Keratinocyte (primary cell): ENCODE results near the gene ME1. TPM values are rescaled to one million over a fixed set of nuclear protein-coding genes. Genes with fewer than 3 reads are reported as not detected.
A peak's percentile ranks its signal among the peaks of the same experiment; 100 is the strongest.

Experiments
- DNase-seq: peaks from one replicate; pipeline ENCODE4 v3.0.0-alpha.2; 2011; ENCODE audit warnings: low read depth, missing footprints, low spot score
- FAIRE-seq: peaks from 2 replicates; lab custom pipeline; 2011; peaks lifted over from hg19 to GRCh38; lab: Jason Lieb, UNC
- H2AFZ ChIP-seq: 2 replicates; pipeline ENCODE4 v1.6.0; 2012; ENCODE audit warnings: low read length, control low read depth, inconsistent platforms; ENCODE audit not compliant: control insufficient read depth
- H3K27ac ChIP-seq: 2 replicates; pipeline ENCODE4 v1.5.1; 2011; ENCODE audit warnings: low read length; ENCODE audit not compliant: control insufficient read depth, insufficient read depth
- H3K27me3 ChIP-seq: 3 replicates; pipeline ENCODE4 v1.6.0; 2011; ENCODE audit warnings: low read length; ENCODE audit not compliant: control insufficient read depth, insufficient read depth; ENCODE audit errors: extremely low read depth
- H3K36me3 ChIP-seq, 2 experiments: 2 replicates in 1 of 2; 3 replicates in 1 of 2; pipeline ENCODE4 v1.5.1; 2011; ENCODE audit warnings: low read length in 2 of 2, mild to moderate bottlenecking in 1 of 2; ENCODE audit not compliant: control insufficient read depth in 2 of 2, insufficient read depth in 2 of 2; ENCODE audit errors: extremely low read depth in 1 of 2
- H3K4me1 ChIP-seq: 3 replicates; pipeline ENCODE4 v1.5.1; 2011; ENCODE audit warnings: low read length; ENCODE audit not compliant: control insufficient read depth, insufficient read depth; ENCODE audit errors: extremely low read depth
- H3K4me2 ChIP-seq: 3 replicates; pipeline ENCODE4 v1.6.0; 2011; ENCODE audit warnings: low read depth, low read length; ENCODE audit not compliant: control insufficient read depth, insufficient read depth; ENCODE audit errors: extremely low read depth
- H3K4me3 ChIP-seq, 3 experiments: fragments of 200-600 bp in 1 of 3; sonication (generic) in 1 of 3; 2 replicates in 2 of 3; 3 replicates in 1 of 3; pipeline ENCODE4 v1.5.1; 2011 to 2016; ENCODE audit warnings: low read length in 3 of 3, mild to moderate bottlenecking in 3 of 3, control low read depth in 2 of 3, inconsistent platforms in 1 of 3, low read depth in 1 of 3, mixed read lengths in 1 of 3, mixed run types in 1 of 3, moderate library complexity in 1 of 3; ENCODE audit not compliant: control insufficient read depth in 2 of 3, insufficient read depth in 2 of 3; ENCODE audit errors: extremely low read depth in 1 of 3
- H3K79me2 ChIP-seq: 2 replicates; pipeline ENCODE4 v1.6.0; 2012; ENCODE audit warnings: low read length; ENCODE audit not compliant: control insufficient read depth, insufficient read depth
- H3K9ac ChIP-seq: 3 replicates; pipeline ENCODE4 v1.6.0; 2011; ENCODE audit warnings: low read length; ENCODE audit not compliant: control insufficient read depth, insufficient read depth; ENCODE audit errors: extremely low read depth
- H3K9me1 ChIP-seq: 3 replicates; pipeline ENCODE4 v1.6.0; 2011; ENCODE audit warnings: low read length; ENCODE audit not compliant: control insufficient read depth, insufficient read depth; ENCODE audit errors: extremely low read depth
- H3K9me3 ChIP-seq: 2 replicates; pipeline ENCODE4 v1.5.1; 2012; ENCODE audit warnings: low read depth, low read length; ENCODE audit not compliant: control insufficient read depth
- H4K20me1 ChIP-seq: 3 replicates; pipeline ENCODE4 v1.6.0; 2011; ENCODE audit warnings: low read length; ENCODE audit not compliant: control insufficient read depth, insufficient read depth; ENCODE audit errors: extremely low read depth
- EZH2 ChIP-seq: IDR thresholded peaks from one replicate; pipeline ENCODE4 v1.6.1; 2012; ENCODE audit warnings: inconsistent platforms, mild to moderate bottlenecking, low read length, moderate library complexity
- dilution Hi-C: fragments of 300-500 bp; cut with MboI; formaldehyde crosslinking; loops from one replicate; pipeline ENCODE4 v1.7.0; 2020; ENCODE audit warnings: low sequenced_read_pairs; ENCODE audit not compliant: extremely low pct_ligation_motif_present
- polyA plus RNA-seq, 5 experiments: library from polyadenylated mRNA; depleted of rRNA in 3 of 5; stranded (reverse) in 3 of 5; stranded (forward) in 1 of 5; unstranded in 1 of 5; fragments of >200 nt; gene quantifications; 1 replicate in 1 of 5; 2 replicates in 3 of 5; 3 replicates in 1 of 5; pipeline versions ENCODE4 v1.2.1 to v1.2.3, GENCODE V29; 2011 to 2012; ENCODE audit warnings: missing spikeins in 2 of 5, low read depth in 1 of 5, low replicate concordance in 1 of 5
- TF ChIP-seq, protein P1 (sequence below), 3 experiments: IDR thresholded peaks in 1 of 3; conservative IDR thresholded peaks in 1 of 3; optimal IDR thresholded peaks in 1 of 3; 2 replicates in 2 of 3; 3 replicates in 1 of 3; pipeline versions ENCODE3 to v1.5.1; 2011; ENCODE audit warnings: low read length in 3 of 3, mild to moderate bottlenecking in 3 of 3, moderate library complexity in 2 of 3, control low read depth in 1 of 3, inconsistent platforms in 1 of 3; ENCODE audit not compliant: insufficient read depth in 2 of 3; ENCODE audit errors: extremely low read depth in 1 of 3

The ME1 gene
- polyA plus RNA-seq, 1 donor (not counting 4 experiments of a cell fraction or from before 2014, with no cell fraction given): 27.7 TPM

DNA sequence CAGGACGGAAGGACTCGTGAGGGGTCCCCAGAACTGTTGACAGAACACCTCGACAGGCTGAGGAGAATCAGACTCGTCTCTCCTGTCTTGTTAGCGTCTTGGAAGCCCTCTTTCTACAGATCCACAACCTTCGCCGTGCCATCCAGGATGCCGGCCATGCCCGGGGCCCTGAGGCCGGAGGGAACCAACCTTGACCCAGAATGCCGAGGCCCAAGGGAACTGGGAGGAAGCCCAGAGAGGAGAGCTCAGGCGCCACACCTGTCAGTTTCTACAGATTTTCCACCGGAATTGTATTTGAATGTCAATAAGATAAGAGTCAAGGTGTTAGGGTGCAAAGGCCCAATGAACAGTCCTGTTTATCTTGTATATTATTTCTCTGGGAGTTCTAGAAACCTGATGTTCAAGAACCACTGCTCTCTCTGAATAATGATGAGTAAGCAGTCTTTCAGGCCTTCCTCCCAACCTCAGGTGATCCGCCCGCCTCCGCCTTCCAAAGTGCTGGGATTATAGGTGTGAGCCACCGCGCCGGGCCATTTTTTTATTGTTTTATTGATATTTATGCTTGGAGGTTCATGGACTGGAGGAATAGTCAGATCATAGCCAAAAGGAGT lies 799 bp upstream of the ME1 start:
- no peaks in the 10 kb centered on the region for H3K36me3 ChIP-seq
- no peak for DNase-seq
- no peaks in the 10 kb centered on the region for H3K27me3 ChIP-seq
- peaks cover 33% of the 10 kb centered on the region for H3K79me2 ChIP-seq
- dilution Hi-C loops: no loop called here
- H3K9me3 ChIP-seq: no peaks in the 10 kb centered on the region
- peaks cover 15% of the 10 kb centered on the region for H3K4me1 ChIP-seq
- no peaks in the 10 kb centered on the region for H4K20me1 ChIP-seq
- TF ChIP-seq, protein P1, sequence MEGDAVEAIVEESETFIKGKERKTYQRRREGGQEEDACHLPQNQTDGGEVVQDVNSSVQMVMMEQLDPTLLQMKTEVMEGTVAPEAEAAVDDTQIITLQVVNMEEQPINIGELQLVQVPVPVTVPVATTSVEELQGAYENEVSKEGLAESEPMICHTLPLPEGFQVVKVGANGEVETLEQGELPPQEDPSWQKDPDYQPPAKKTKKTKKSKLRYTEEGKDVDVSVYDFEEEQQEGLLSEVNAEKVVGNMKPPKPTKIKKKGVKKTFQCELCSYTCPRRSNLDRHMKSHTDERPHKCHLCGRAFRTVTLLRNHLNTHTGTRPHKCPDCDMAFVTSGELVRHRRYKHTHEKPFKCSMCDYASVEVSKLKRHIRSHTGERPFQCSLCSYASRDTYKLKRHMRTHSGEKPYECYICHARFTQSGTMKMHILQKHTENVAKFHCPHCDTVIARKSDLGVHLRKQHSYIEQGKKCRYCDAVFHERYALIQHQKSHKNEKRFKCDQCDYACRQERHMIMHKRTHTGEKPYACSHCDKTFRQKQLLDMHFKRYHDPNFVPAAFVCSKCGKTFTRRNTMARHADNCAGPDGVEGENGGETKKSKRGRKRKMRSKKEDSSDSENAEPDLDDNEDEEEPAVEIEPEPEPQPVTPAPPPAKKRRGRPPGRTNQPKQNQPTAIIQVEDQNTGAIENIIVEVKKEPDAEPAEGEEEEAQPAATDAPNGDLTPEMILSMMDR (optimal IDR thresholded peaks at IDR 0.05 in 1 of 3, IDR thresholded peaks at IDR 0.05 in 1 of 3, conservative IDR thresholded peaks at IDR 0.05 in 1 of 3; ENCODE audit: extremely low read depth in 1 of 3, insufficient read depth in 2 of 3, low read length in 3 of 3): no peak
- no peak for TF ChIP-seq EZH2
- peak; percentile 71 for FAIRE-seq
- H3K9me1 ChIP-seq: no peaks in the 10 kb centered on the region
- peak overlapping the region; percentile 62 for H3K4me2 ChIP-seq
- H2AFZ ChIP-seq: peak overlapping the region; percentile 55
- peak overlapping the region; percentile 61 to 82 (median 63) for H3K4me3 ChIP-seq
- H3K9ac ChIP-seq: peak overlapping the region; percentile 83
- peak overlapping the region; percentile 38 for H3K27ac ChIP-seq

DNA sequence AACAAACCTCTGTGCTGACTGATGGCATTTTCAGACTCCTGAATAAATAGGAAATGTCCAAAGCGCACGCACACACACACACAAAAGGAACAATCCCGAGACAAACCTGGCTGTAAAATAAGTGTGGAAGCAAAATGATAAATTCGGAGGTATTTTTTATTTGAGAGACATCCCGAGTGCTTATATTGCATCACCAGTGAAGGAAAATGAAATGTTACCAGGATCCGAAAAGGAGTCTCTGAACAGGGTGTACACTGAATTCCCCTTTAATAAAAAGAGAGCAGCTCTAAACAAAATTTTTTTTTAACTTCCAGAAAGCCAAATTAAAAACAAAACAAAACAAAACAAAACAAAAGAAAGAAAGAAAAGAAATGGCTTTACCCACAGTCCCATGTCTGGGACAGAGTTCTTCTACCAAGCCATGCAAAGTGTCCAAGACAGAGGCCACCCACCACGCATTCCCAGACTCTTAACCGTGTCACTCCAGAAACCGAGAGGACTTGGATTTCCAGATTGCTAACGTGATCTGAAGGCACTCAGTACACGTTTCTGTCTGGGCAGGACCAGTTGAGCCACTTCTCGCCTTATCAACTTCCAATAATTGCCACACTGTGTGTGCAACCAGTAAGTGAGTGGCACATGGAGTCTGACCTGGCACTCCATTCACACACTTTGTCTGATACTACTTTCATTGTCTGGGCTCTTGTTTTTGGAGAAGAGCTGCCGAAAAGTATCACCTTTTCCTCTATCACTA lies 817 bp downstream of the ME1 start:
- peak overlapping the region; percentile 38 for H3K27ac ChIP-seq
- no peaks in the 10 kb centered on the region for H3K9me3 ChIP-seq
- peaks cover 47% of the 10 kb centered on the region for H3K79me2 ChIP-seq
- H2AFZ ChIP-seq: peak overlapping the region; percentile 27
- dilution Hi-C loops: no loop called here
- FAIRE-seq (peak; percentile 91), DNase-seq (no peak)
- H4K20me1 ChIP-seq: no peaks in the 10 kb centered on the region
- H3K4me2 ChIP-seq: peak overlapping the region; percentile 62
- peaks cover 0 to 2% of the 10 kb centered on the region in 2 experiments for H3K36me3 ChIP-seq
- peaks cover 14% of the 10 kb centered on the region for H3K4me1 ChIP-seq
- peak overlapping the region; percentile 61 to 82 (median 63) for H3K4me3 ChIP-seq
- H3K9ac ChIP-seq: peak overlapping the region; percentile 83
- no peaks in the 10 kb centered on the region for H3K27me3 ChIP-seq
- TF ChIP-seq, protein P1 (optimal IDR thresholded peaks at IDR 0.05 in 1 of 3, IDR thresholded peaks at IDR 0.05 in 1 of 3, conservative IDR thresholded peaks at IDR 0.05 in 1 of 3; ENCODE audit: extremely low read depth in 1 of 3, insufficient read depth in 2 of 3, low read length in 3 of 3): no peak
- no peak for TF ChIP-seq EZH2
- H3K9me1 ChIP-seq: no peaks in the 10 kb centered on the region
